GM12878 (cell line): ENCODE measurements around the gene ANKRD42. TPM values are rescaled to one million over a fixed set of nuclear protein-coding genes. Genes with fewer than 3 reads are reported as not detected.

Experiments
- ATAC-seq: fragments of 200-7000 bp; cut with Tn5 transposase; 3 replicates; pipeline ENCODE4 v1.9.1; 2020; ENCODE audit warnings: mild to moderate bottlenecking, moderate library complexity
- BruUV-seq: library from RNA; stranded (reverse); fragments of 400-500 nt; replicated peaks from 2 replicates; lab custom pipeline; 2021; lab: Mats Ljungman, UMichigan
- CTCF ChIA-PET: fragments of 300-600 bp; sonication (Branson Sonifier 250); formaldehyde crosslinking; extraction: SDS; loops from one replicate; lab custom pipeline; 2021; ENCODE audit warnings: inconsistent platforms; lab: Yijun Ruan, JAX
- POLR2A ChIA-PET: fragments of 350-600 bp; formaldehyde crosslinking; extraction: SDS; loops from one replicate; lab custom pipeline; 2021; ENCODE audit warnings: inconsistent platforms; lab: Charles Lee
- RAD21 ChIA-PET: fragments of 300-600 bp; sonication (Branson Sonifier 250); formaldehyde crosslinking; loops from one replicate; lab custom pipeline; 2023; ENCODE audit warnings: antibody characterized with exemption; ENCODE audit not compliant: unreplicated experiment; lab: Charles Lee
- SMC1A ChIA-PET: fragments of 300-600 bp; sonication (Branson Sonifier 250); formaldehyde crosslinking; loops from one replicate; lab custom pipeline; 2023; ENCODE audit not compliant: unreplicated experiment, uncharacterized antibody; lab: Charles Lee
- DNase-seq: peaks from one replicate; pipeline ENCODE4 v3.0.0-alpha.2; 2011; ENCODE audit warnings: low read depth, low spot score
- FAIRE-seq: peaks from 3 replicates; lab custom pipeline; 2011; peaks lifted over from hg19 to GRCh38; lab: Jason Lieb, UNC
- H2AFZ ChIP-seq: 2 replicates; pipeline ENCODE4 v1.6.0; 2011; ENCODE audit warnings: low read depth, low read length, control low read depth; ENCODE audit not compliant: control insufficient read depth
- H3K27ac ChIP-seq: 2 replicates; pipeline ENCODE4 v1.5.1; 2011; ENCODE audit warnings: control low read depth; ENCODE audit not compliant: control insufficient read depth, insufficient read depth
- H3K27me3 ChIP-seq, 2 experiments: replicated peaks in 1 of 2; 2 replicates each; pipeline versions ENCODE4 v1.6.0 to v1.6.1; 2011; ENCODE audit warnings: low read length in 1 of 2; ENCODE audit not compliant: control insufficient read depth in 2 of 2, insufficient read depth in 2 of 2
- H3K36me3 ChIP-seq, 2 experiments: 2 replicates each; pipeline ENCODE4 v1.5.1; 2011; ENCODE audit warnings: low read length in 1 of 2; ENCODE audit not compliant: control insufficient read depth in 2 of 2, insufficient read depth in 2 of 2
- H3K4me1 ChIP-seq: 2 replicates; pipeline ENCODE4 v1.6.1; 2011; ENCODE audit warnings: mild to moderate bottlenecking, low read length, moderate library complexity, mixed read lengths; ENCODE audit not compliant: control insufficient read depth, insufficient read depth
- H3K4me2 ChIP-seq: 2 replicates; pipeline ENCODE4 v1.6.0; 2011; ENCODE audit warnings: control low read depth; ENCODE audit not compliant: control insufficient read depth, insufficient read depth
- H3K4me3 ChIP-seq: fragments of 200-600 bp; sonication (generic); 2 replicates; pipeline ENCODE4 v1.5.1; 2016
- H3K79me2 ChIP-seq: 2 replicates; pipeline ENCODE4 v1.6.0; 2011; ENCODE audit warnings: low read length; ENCODE audit not compliant: control insufficient read depth, insufficient read depth
- H3K9ac ChIP-seq: 2 replicates; pipeline ENCODE4 v1.8.0; 2011; ENCODE audit warnings: low read length, control low read depth, mixed read lengths; ENCODE audit not compliant: control insufficient read depth, insufficient read depth
- H3K9me3 ChIP-seq: replicated peaks from 3 replicates; pipeline ENCODE4 v1.5.1; 2011; ENCODE audit warnings: mild to moderate bottlenecking, low read length; ENCODE audit not compliant: control insufficient read depth, insufficient read depth
- H4K20me1 ChIP-seq: 2 replicates; pipeline ENCODE4 v1.6.0; 2011; ENCODE audit not compliant: control insufficient read depth, insufficient read depth
- ATF7 ChIP-seq: fragments of 450-650 bp; IDR thresholded peaks from 2 replicates; pipeline ENCODE4 v1.6.1; 2016; ENCODE audit warnings: low read depth, mild to moderate bottlenecking
- BHLHE40 ChIP-seq, 2 experiments: fragments of 450-650 bp in 1 of 2; IDR thresholded peaks; 2 replicates each; pipeline ENCODE4 v1.6.1; 2011 to 2017; ENCODE audit warnings: low read depth in 2 of 2, borderline replicate concordance in 1 of 2, improper control_type of control experiment in 1 of 2, low read length in 1 of 2, mild to moderate bottlenecking in 1 of 2
- CBX5 ChIP-seq: sonication (generic); IDR thresholded peaks from 2 replicates; pipeline ENCODE4 v1.6.1; 2016; ENCODE audit warnings: low read depth, moderate library complexity, mild to moderate bottlenecking, inconsistent platforms
- EED ChIP-seq: sonication (generic); IDR thresholded peaks from 2 replicates; pipeline ENCODE4 v1.6.1; 2016; ENCODE audit warnings: antibody characterized with exemption, low read depth
- MTA2 ChIP-seq: fragments of 450-650 bp; IDR thresholded peaks from 2 replicates; pipeline ENCODE4 v1.6.1; 2016; ENCODE audit warnings: low read depth, mild to moderate bottlenecking, moderate library complexity
- MTA3 ChIP-seq: IDR thresholded peaks from 2 replicates; pipeline ENCODE4 v1.6.1; 2012; ENCODE audit warnings: low read length, inconsistent platforms, borderline replicate concordance
- PAX5 ChIP-seq: IDR thresholded peaks from 2 replicates; pipeline ENCODE4 v1.6.1; 2011; ENCODE audit warnings: low read depth, low read length, borderline replicate concordance
- PML ChIP-seq: IDR thresholded peaks from 2 replicates; pipeline ENCODE4 v1.6.1; 2012; ENCODE audit warnings: low read length, inconsistent platforms
- POLR2A ChIP-seq: IDR thresholded peaks from 2 replicates; pipeline ENCODE4 v1.6.1; 2011; ENCODE audit warnings: low read depth, mild to moderate bottlenecking, low read length
- POU2F2 ChIP-seq: IDR thresholded peaks from 3 replicates; pipeline ENCODE4 v1.6.1; 2011; ENCODE audit warnings: low read depth, mild to moderate bottlenecking, low read length, borderline replicate concordance
- ZNF384 ChIP-seq: IDR thresholded peaks from 2 replicates; pipeline ENCODE4 v1.6.1; 2012; ENCODE audit warnings: low read depth, mild to moderate bottlenecking, low read length, improper control_type of control experiment, borderline replicate concordance
- WGBS: methylation state at CpG from one replicate; pipeline ENCODE4 v1.1.6; 2016; ENCODE audit warnings: low lambda C conversion rate; ENCODE audit not compliant: insufficient replicate concordance, insufficient coverage; ENCODE audit errors: missing lambda C conversion rate; 5-methylcytosine and 5-hydroxymethylcytosine counted together
- in situ Hi-C: fragments of 300-500 bp; cut with MboI; formaldehyde crosslinking; loops from 9 replicates; pipeline ENCODE4 v1.14.3; 2018; ENCODE audit warnings: mixed read lengths
- intact Hi-C: fragments of 100-400 bp; cut with micrococcal nuclease; formaldehyde crosslinking; loops from one replicate; pipeline ENCODE4 v1.14.2; 2022; ENCODE audit not compliant: unreplicated experiment
- polyA plus RNA-seq, 11 experiments: library from polyadenylated mRNA; depleted of rRNA in 4 of 11; unstranded in 6 of 11; stranded (reverse) in 5 of 11; fragments of >200 nt; fragmentation: Nextera tagmentation in 4 of 11; fragmentation: Illumina TruSeq in 1 of 11; extraction: Ambion mirVana in 4 of 11; extraction: Trizol in 1 of 11; gene quantifications; 1 replicate in 1 of 11; 2 replicates in 10 of 11; pipeline versions ENCODE4 v1.2.1 to v1.2.3, GENCODE V29; 2011 to 2016; ENCODE audit warnings: inconsistent platforms in 2 of 11, missing spikeins in 2 of 11, low read depth in 1 of 11
- total RNA-seq, 4 experiments: library from RNA; depleted of rRNA in 3 of 4; stranded (reverse); fragments of >200 nt in 3 of 4; fragmentation: Illumina TruSeq in 1 of 4; extraction: Trizol in 1 of 4; gene quantifications; 2 replicates each; pipeline versions ENCODE4 v1.2.1 to v1.2.3, GENCODE V29; 2013 to 2021
- TF ChIP-seq, protein P1 (sequence below): IDR thresholded peaks from 2 replicates; pipeline ENCODE4 v1.6.1; 2012; ENCODE audit warnings: improper control_type of control experiment, low read depth, low read length; ENCODE audit not compliant: insufficient replicate concordance
- TF ChIP-seq, protein P2 (sequence below): fragments of 150-350 bp; IDR thresholded peaks from 2 replicates; pipeline ENCODE4 v1.6.1; 2014; ENCODE audit warnings: mild to moderate bottlenecking, low read depth, low read length
- TF ChIP-seq, protein P3 (sequence below): fragments of 450-650 bp; IDR thresholded peaks from 2 replicates; pipeline ENCODE4 v1.6.1; 2016; ENCODE audit warnings: mild to moderate bottlenecking

The ANKRD42 gene
- total and polyA plus RNA-seq, 10 of the 15 experiments (the other 5 are each of a cell fraction or from before 2014, with no cell fraction given), result 0.68 to 3.2 (median 2.0) TPM

DNA sequence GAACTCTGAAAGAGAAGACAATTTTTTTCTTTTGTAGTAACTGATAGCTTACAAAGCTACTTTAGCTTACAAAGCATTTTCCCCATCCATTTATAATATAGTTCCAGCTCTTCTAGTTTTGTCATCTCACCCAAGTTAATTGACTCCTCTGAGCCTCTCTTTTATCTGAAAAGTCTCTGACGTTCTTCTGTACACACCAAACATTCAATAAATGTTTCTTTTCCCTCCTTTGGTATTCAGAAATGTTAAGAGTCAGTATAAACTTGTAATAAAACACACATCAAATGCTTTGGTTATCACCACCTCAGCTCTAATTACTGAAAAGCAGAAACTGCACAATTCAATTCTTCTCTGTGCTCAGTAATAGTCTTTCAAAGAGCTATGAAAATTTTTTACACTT, 86.7 kb downstream of the ANKRD42 start:
- ChIA-PET RAD21 (interaction anchor here (0.6 to 4.6 kb wide), 4 partner anchors 12 to 535 kb away, joined by 3 to 17 read pairs (median 3); no protein-coding TSS in a partner anchor), CTCF (interaction anchor here (0.6 to 3.4 kb wide), 4 partner anchors 10 to 143 kb away, joined by 3 to 25 read pairs (median 8); no protein-coding TSS in a partner anchor), POLR2A (interaction anchor here (0.7 to 1.4 kb wide), 2 partner anchors 247 to 396 kb away, joined by 3 read pairs; no protein-coding TSS in a partner anchor), SMC1A (interaction anchor here (0.5 to 5.0 kb wide), 5 partner anchors 10 to 129 kb away, joined by 3 to 24 read pairs (median 4); no protein-coding TSS in a partner anchor)
- Histone ChIP-seq H3K9ac (no peak overlapping the region), H3K9me3 (no peaks in the 10 kb centered on the region), H3K27ac (no peak overlapping the region), H3K4me3 (no peak overlapping the region), H3K79me2 (peaks cover 28% of the 10 kb centered on the region), H2AFZ (no peak overlapping the region), H3K4me1 (no peaks in the 10 kb centered on the region), H3K4me2 (no peak overlapping the region), H4K20me1 (no peaks in the 10 kb centered on the region), H3K27me3 (no peaks in the 10 kb centered on the region), H3K36me3 (peaks cover 0 to 13% of the 10 kb centered on the region in 2 experiments; a peak in 2 of 4 replicates)
- ATAC-seq, result no peak
- in situ Hi-C loops (loop anchor here (10.0 kb wide), 1 partner anchor 375 kb away; the partner anchor contains the start of genes DDIAS and PRCP), intact Hi-C loops (loop anchor here (10.0 kb wide), 1 partner anchor 695 kb away; no protein-coding TSS in a partner anchor)
- 86% methylated on average over 1 of the region's 1 CpG for WGBS
- no peak for DNase-seq
- FAIRE-seq, result no peak
- no TSS peak for BruUV-seq
- TF ChIP-seq, protein P1, sequence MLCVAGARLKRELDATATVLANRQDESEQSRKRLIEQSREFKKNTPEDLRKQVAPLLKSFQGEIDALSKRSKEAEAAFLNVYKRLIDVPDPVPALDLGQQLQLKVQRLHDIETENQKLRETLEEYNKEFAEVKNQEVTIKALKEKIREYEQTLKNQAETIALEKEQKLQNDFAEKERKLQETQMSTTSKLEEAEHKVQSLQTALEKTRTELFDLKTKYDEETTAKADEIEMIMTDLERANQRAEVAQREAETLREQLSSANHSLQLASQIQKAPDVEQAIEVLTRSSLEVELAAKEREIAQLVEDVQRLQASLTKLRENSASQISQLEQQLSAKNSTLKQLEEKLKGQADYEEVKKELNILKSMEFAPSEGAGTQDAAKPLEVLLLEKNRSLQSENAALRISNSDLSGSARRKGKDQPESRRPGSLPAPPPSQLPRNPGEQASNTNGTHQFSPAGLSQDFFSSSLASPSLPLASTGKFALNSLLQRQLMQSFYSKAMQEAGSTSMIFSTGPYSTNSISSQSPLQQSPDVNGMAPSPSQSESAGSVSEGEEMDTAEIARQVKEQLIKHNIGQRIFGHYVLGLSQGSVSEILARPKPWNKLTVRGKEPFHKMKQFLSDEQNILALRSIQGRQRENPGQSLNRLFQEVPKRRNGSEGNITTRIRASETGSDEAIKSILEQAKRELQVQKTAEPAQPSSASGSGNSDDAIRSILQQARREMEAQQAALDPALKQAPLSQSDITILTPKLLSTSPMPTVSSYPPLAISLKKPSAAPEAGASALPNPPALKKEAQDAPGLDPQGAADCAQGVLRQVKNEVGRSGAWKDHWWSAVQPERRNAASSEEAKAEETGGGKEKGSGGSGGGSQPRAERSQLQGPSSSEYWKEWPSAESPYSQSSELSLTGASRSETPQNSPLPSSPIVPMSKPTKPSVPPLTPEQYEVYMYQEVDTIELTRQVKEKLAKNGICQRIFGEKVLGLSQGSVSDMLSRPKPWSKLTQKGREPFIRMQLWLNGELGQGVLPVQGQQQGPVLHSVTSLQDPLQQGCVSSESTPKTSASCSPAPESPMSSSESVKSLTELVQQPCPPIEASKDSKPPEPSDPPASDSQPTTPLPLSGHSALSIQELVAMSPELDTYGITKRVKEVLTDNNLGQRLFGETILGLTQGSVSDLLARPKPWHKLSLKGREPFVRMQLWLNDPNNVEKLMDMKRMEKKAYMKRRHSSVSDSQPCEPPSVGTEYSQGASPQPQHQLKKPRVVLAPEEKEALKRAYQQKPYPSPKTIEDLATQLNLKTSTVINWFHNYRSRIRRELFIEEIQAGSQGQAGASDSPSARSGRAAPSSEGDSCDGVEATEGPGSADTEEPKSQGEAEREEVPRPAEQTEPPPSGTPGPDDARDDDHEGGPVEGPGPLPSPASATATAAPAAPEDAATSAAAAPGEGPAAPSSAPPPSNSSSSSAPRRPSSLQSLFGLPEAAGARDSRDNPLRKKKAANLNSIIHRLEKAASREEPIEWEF, result no peak
- TF ChIP-seq BHLHE40 (IDR thresholded peaks at IDR 0.05; ENCODE audit: borderline replicate concordance in 1 of 2, low read depth in 2 of 2, low read length in 1 of 2) (no peak), POU2F2 (no peak), ZNF384 (no peak), EED (no peak), MTA2 (no peak), ATF7 (no peak), PML (no peak), PAX5 (no peak), CBX5 (no peak), POLR2A (no peak), MTA3 (no peak)
- TF ChIP-seq, protein P2, sequence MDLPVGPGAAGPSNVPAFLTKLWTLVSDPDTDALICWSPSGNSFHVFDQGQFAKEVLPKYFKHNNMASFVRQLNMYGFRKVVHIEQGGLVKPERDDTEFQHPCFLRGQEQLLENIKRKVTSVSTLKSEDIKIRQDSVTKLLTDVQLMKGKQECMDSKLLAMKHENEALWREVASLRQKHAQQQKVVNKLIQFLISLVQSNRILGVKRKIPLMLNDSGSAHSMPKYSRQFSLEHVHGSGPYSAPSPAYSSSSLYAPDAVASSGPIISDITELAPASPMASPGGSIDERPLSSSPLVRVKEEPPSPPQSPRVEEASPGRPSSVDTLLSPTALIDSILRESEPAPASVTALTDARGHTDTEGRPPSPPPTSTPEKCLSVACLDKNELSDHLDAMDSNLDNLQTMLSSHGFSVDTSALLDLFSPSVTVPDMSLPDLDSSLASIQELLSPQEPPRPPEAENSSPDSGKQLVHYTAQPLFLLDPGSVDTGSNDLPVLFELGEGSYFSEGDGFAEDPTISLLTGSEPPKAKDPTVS, result no peak
- TF ChIP-seq, protein P3, sequence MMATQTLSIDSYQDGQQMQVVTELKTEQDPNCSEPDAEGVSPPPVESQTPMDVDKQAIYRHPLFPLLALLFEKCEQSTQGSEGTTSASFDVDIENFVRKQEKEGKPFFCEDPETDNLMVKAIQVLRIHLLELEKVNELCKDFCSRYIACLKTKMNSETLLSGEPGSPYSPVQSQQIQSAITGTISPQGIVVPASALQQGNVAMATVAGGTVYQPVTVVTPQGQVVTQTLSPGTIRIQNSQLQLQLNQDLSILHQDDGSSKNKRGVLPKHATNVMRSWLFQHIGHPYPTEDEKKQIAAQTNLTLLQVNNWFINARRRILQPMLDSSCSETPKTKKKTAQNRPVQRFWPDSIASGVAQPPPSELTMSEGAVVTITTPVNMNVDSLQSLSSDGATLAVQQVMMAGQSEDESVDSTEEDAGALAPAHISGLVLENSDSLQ, result no peak
